ENCODE data around the gene TSFM.
A peak's percentile ranks its signal among the peaks of the same experiment; 100 is the strongest.
"Not testable (repeated sequence)": the region's sequence is repeated elsewhere in the genome, so short reads cannot be mapped to it uniquely, and the experiment has no call there.

The TSFM gene

GRCh38 chr12:57763881-57764661 lies 18.5 kb upstream of the TSFM start:
- no peak for DNase-seq

DNA sequence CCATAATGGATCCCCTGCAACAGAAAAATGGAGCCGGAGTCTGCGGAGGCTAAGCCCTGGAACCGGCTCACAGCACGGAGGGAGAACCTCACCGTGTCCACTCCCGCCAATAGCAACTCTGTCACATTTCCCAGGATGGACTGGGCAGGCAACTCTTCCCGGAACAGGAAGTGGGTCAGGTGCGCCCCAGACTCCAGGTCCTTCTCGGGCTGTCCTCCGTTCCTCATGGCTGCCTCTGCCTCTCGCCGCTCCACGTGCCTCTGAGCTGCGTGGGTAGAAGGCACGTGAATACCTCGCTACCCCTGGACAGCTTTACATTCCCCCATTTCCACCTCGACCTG lies 18.0 kb upstream of the TSFM start:
- no peak for DNase-seq

- DNase-seq, result no peak
Observed at GRCh38 chr12:57765003-57765697, 17.4 kb upstream of the TSFM start.

- no peak for DNase-seq
Observed at GRCh38 chr12:57765698-57766463, 16.7 kb upstream of the TSFM start.

- DNase-seq, result no peak
Observed at GRCh38 chr12:57766464-57767304, 15.9 kb upstream of the TSFM start, which contains the start of gene CYP27B1. TSS of gene CYP27B1 (minus strand) at chr12:57767078. CDS start at chr12:57767041, 37 bp downstream.

GRCh38 chr12:57767305-57767698 lies 15.3 kb upstream of the TSFM start:
- no peak for DNase-seq

- DNase-seq, result no peak
Observed at GRCh38 chr12:57767876-57768275, 14.7 kb upstream of the TSFM start.

- DNase-seq, result no peak
Observed at GRCh38 chr12:57769594-57769993, 13.0 kb upstream of the TSFM start.

- DNase-seq, result no peak
Observed at GRCh38 chr12:57770734-57771133, 11.9 kb upstream of the TSFM start.

DNA sequence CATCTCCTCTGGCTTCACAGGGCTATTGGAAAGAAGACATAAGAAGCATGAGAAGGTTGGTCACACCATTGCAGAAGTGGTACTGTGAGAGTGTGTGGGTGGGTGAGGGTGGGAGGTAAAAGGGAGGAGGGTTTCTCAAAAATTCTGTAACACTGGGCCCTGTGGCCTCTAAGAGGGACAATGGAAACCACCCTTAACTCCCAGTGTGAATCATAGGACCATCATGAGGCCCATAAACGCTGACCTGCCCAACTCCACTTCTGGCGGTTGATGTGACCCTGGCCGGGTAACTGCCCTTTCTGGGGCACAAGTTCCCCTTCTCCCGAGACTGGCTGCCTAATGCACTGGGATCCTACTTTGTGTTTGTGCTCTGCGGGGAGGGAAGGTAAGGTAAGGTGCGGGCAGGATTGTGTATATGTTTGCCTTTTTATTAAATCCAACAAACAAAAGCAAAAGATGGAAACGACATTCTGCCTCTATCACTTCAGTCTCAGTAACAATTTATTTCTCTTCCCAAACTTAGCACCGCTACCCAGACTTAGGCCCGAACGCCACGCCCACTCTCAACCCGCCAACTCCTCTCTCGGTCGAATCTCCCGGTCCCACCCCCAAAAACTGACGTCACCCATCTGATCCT lies 11.2 kb upstream of the TSFM start:
- DNase-seq, result peak; percentile 90

GRCh38 chr12:57771873-57772428 lies 10.6 kb upstream of the TSFM start, which contains the start of gene METTL1:
TSS of gene METTL1 (minus strand) at chr12:57772105. CDS start at chr12:57772083, 22 bp downstream.
- DNase-seq, result peak; percentile 91

DNA sequence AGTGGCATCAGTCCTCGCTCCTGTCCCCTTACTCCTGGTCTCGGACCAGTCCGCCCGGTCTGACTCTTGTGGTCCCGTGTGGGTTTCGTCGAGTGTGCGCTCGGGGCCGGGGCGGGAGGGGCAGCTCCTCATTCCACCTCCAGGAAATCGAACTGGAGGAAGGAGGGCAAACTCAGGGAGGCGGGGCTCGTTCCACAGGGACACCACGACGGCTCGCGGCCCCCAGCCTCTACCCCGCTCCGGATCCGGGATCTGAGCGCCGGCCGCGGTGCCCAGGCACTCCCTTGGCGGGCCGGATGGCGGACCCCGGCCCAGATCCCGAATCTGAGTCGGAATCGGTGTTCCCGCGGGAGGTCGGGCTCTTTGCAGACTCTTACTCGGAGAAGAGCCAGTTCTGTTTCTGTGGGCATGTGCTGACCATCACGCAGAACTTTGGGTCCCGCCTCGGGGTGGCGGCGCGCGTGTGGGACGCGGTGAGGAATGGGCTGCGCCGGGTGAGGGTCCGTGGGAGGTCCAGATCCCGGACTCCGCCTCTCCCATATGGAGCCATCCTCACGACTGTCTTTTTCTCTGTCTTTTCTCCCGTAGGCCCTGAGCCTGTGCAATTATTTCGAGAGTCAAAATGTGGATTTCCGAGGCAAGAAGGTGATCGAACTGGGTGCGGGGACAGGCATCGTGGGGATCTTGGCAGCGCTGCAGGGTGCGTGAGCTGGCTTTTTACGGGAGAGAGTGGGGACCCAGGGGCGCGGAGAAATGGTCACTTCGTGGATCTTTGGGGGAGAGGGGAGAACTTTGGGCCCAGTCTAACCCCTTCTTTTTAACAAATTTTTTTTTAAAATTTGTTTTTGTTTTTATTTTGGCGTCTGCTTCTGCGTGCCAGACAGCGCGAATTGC lies 9.9 kb upstream of the TSFM start, which contains the start of gene EEF1AKMT3:
Gene EEF1AKMT3 (plus strand): TSS at position 186 of the 894 bp plus-strand sequence. CDS start 111 bp downstream, at position 297.
- no peak for DNase-seq

DNA sequence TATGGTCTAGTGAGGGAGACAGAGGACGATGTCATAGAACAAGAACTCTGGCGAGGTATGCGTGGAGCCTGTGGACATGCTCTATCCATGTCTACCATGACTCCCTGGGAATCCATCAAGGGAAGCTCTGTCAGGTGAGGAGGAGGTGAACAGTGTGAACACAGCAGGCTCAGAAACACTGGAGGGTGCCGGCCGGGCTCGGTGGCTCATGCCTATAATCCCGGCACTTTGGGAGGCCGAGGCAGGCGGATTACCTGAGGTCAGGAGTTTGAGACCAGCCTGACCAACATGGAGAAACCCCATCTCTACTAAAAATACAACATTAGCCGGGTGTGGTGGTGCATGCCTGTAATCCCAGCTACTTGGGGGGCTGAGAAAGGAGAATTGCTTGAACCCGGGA lies 8.0 kb upstream of the TSFM start:
- DNase-seq, result not testable (repeated sequence)

GRCh38 chr12:57775044-57775443 lies 7.5 kb upstream of the TSFM start:
- DNase-seq, result no peak

- no peak for DNase-seq
Observed at GRCh38 chr12:57775563-57776246, 6.9 kb upstream of the TSFM start.

- no peak for DNase-seq
Observed at GRCh38 chr12:57776247-57776587, 6.4 kb upstream of the TSFM start.

GRCh38 chr12:57777367-57777766 lies 5.2 kb upstream of the TSFM start:
- DNase-seq, result no peak

GRCh38 chr12:57777911-57778310 lies 4.7 kb upstream of the TSFM start:
- DNase-seq, result no peak

DNA sequence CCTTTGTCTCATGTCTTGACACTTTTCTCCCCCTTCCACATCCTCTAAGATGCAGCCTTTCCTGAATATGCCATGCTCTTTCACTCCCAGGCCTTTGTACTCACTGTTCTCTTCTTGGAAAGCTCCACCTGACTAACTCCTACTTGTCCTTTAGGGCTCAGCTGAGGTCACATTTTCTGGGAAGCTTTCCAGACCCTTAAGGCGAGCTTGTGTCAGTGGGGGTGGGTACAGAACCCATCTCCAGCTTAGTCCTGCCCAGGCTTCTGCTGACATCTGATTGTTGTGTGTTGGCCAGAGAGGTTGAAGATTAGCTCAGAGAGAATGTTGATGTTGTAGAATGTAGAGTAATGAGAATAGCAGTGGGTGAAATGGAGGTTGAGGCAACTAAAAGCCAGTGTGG lies 2.9 kb upstream of the TSFM start:
- DNase-seq, result no peak

GRCh38 chr12:57780284-57780897 lies 2.2 kb upstream of the TSFM start:
- DNase-seq, result no peak
